MCF 10A (cell line): ENCODE results near the gene CAST. TPM values are rescaled to one million over a fixed set of nuclear protein-coding genes. Genes with fewer than 3 reads are reported as not detected.

Experiments
- BruUV-seq: library from RNA; stranded (reverse); fragments of 400-500 nt; replicated peaks from 2 replicates; lab custom pipeline; 2021; lab: Mats Ljungman, UMichigan
- CTCF ChIA-PET: fragments of 300-600 bp; sonication (Branson Sonifier 250); formaldehyde crosslinking; extraction: SDS; loops from one replicate; lab custom pipeline; 2021; ENCODE audit warnings: antibody characterized with exemption, inconsistent platforms; lab: Yijun Ruan, JAX
- POLR2A ChIA-PET: fragments of 300-600, 350-650 bp; sonication (Branson Sonifier 250); formaldehyde crosslinking; extraction: SDS; loops from one replicate; lab custom pipeline; 2020; ENCODE audit warnings: antibody characterized with exemption, inconsistent platforms; lab: Yijun Ruan, JAX
- DNase-seq: peaks from one replicate; pipeline ENCODE4 v3.0.0-alpha.2; 2018; ENCODE audit not compliant: unreplicated experiment
- H3K27ac Mint-ChIP-seq: one replicate; pipeline ENCODE4 v1.8.0; 2022; ENCODE audit warnings: mild to moderate bottlenecking, low read depth, mixed read lengths; ENCODE audit not compliant: unreplicated experiment
- H3K27me3 Mint-ChIP-seq: one replicate; pipeline ENCODE4 v1.8.0; 2022; ENCODE audit warnings: mixed read lengths; ENCODE audit not compliant: insufficient read depth, unreplicated experiment
- H3K36me3 Mint-ChIP-seq: one replicate; pipeline ENCODE4 v1.8.0; 2022; ENCODE audit warnings: mild to moderate bottlenecking, moderate library complexity, mixed read lengths; ENCODE audit not compliant: insufficient read depth, unreplicated experiment
- H3K4me1 Mint-ChIP-seq: one replicate; pipeline ENCODE4 v1.8.0; 2022; ENCODE audit warnings: mixed read lengths; ENCODE audit not compliant: insufficient read depth, unreplicated experiment
- H3K4me3 Mint-ChIP-seq: one replicate; pipeline ENCODE4 v1.8.0; 2022; ENCODE audit warnings: mild to moderate bottlenecking, moderate library complexity, mixed read lengths; ENCODE audit not compliant: unreplicated experiment
- H3K9me3 Mint-ChIP-seq: one replicate; pipeline ENCODE4 v1.8.0; 2022; ENCODE audit warnings: mixed read lengths; ENCODE audit not compliant: unreplicated experiment
- CTCF ChIP-seq: fragments of 200-600 bp; IDR thresholded peaks from one replicate; pipeline ENCODE4 v1.8.0; 2022; ENCODE audit warnings: antibody characterized with exemption, mild to moderate bottlenecking; ENCODE audit not compliant: unreplicated experiment
- intact Hi-C: fragments of 100-400 bp; cut with micrococcal nuclease; formaldehyde crosslinking; loops from 2 replicates; pipeline ENCODE4 v1.14.1; 2022
- total RNA-seq: library from RNA; stranded (reverse); gene quantifications from 2 replicates; pipeline ENCODE4 v1.2.3, GENCODE V29; 2022

The CAST gene
- total RNA-seq, 1 experiment from 2014 or later = 351 TPM

- BruUV-seq = no TSS peak
- H3K27me3 Mint-ChIP-seq = no peaks in the 10 kb centered on the region
- ChIA-PET CTCF (interaction anchor here (0.6 to 1.4 kb wide), 11 partner anchors 14 to 721 kb away, joined by 3 to 7 read pairs (median 4); no protein-coding TSS in a partner anchor), POLR2A (interaction anchor here (0.9 to 8.8 kb wide), 7 partner anchors 12 to 92 kb away, joined by 3 to 177 read pairs (median 4); partner anchors contain the start of gene CAST)
- TF ChIP-seq CTCF = no peak
- intact Hi-C loops = no loop called here
- no peaks in the 10 kb centered on the region for H3K36me3 Mint-ChIP-seq
- H3K27ac Mint-ChIP-seq = peak overlapping the region; percentile 54
- peaks cover 60% of the 10 kb centered on the region for H3K4me1 Mint-ChIP-seq
- DNase-seq = peak; percentile 29
- peak overlapping the region; percentile 9 for H3K4me3 Mint-ChIP-seq
- H3K9me3 Mint-ChIP-seq = no peaks in the 10 kb centered on the region
These were observed 44.4 kb downstream of the CAST start for GRCh38 chr5:96706433-96707111.

- POLR2A ChIA-PET = interaction anchor here (0.7 to 8.8 kb wide), 12 partner anchors 7 to 94 kb away, joined by 3 to 177 read pairs (median 6); partner anchors contain the start of gene CAST
- H3K36me3 Mint-ChIP-seq = peaks cover 6% of the 10 kb centered on the region
- no peaks in the 10 kb centered on the region for H3K9me3 Mint-ChIP-seq
- H3K4me1 Mint-ChIP-seq = peaks cover 52% of the 10 kb centered on the region
- BruUV-seq = no TSS peak
- peak overlapping the region; percentile 54 for H3K27ac Mint-ChIP-seq
- no peak for DNase-seq
- H3K4me3 Mint-ChIP-seq = peak overlapping the region; percentile 8
- H3K27me3 Mint-ChIP-seq = no peaks in the 10 kb centered on the region
- CTCF ChIA-PET = interaction anchor here (0.7 to 1.8 kb wide), 4 partner anchors 10 to 107 kb away, joined by 3 to 8 read pairs (median 4); no protein-coding TSS in a partner anchor
- intact Hi-C loops = no loop called here
- TF ChIP-seq CTCF = no peak
These were observed 46.4 kb downstream of the CAST start for GRCh38 chr5:96708600-96708999.

- peaks cover 6% of the 10 kb centered on the region for H3K36me3 Mint-ChIP-seq
- CTCF ChIA-PET = interaction anchor here (0.6 to 1.8 kb wide), 6 partner anchors 10 to 108 kb away, joined by 3 to 8 read pairs (median 3); no protein-coding TSS in a partner anchor
- no peaks in the 10 kb centered on the region for H3K27me3 Mint-ChIP-seq
- POLR2A ChIA-PET = interaction anchor here (0.6 to 2.7 kb wide), 14 partner anchors 8 to 98 kb away, joined by 3 to 28 read pairs (median 5); partner anchors contain the start of genes CAST and ERAP1
- H3K9me3 Mint-ChIP-seq = no peaks in the 10 kb centered on the region
- peak; percentile 49 for DNase-seq
- TF ChIP-seq CTCF = no peak
- H3K27ac Mint-ChIP-seq = peak overlapping the region; percentile 63
- no TSS peak for BruUV-seq
- peak overlapping the region; percentile 8 for H3K4me3 Mint-ChIP-seq
- H3K4me1 Mint-ChIP-seq = peaks cover 45% of the 10 kb centered on the region
- intact Hi-C loops = no loop called here
These were observed 47.1 kb downstream of the CAST start for GRCh38 chr5:96709152-96709821.
